Fibroblast of skin of back (primary cell): ENCODE data around the gene SCGB3A2. TPM values are rescaled to one million over a fixed set of nuclear protein-coding genes. Genes with fewer than 3 reads are reported as not detected.

ENCODE experiments used
- DNase-seq: peaks from one replicate; pipeline ENCODE4 v3.0.0-alpha.2; 2013
- polyA plus RNA-seq, 2 experiments: library from polyadenylated mRNA; unstranded; fragments of 120-200 nt; gene quantifications; one replicate each; pipeline ENCODE4 v1.2.1, GENCODE V29; 2013; ENCODE audit not compliant: insufficient read length in 2 of 2

The SCGB3A2 gene, protein sequence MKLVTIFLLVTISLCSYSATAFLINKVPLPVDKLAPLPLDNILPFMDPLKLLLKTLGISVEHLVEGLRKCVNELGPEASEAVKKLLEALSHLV
- 0.23 TPM for polyA plus RNA-seq (2013, experiment 1 of 2; ENCODE audit: insufficient read length)
- 0.42 TPM for polyA plus RNA-seq (2013, experiment 2 of 2; ENCODE audit: insufficient read length)

DNA sequence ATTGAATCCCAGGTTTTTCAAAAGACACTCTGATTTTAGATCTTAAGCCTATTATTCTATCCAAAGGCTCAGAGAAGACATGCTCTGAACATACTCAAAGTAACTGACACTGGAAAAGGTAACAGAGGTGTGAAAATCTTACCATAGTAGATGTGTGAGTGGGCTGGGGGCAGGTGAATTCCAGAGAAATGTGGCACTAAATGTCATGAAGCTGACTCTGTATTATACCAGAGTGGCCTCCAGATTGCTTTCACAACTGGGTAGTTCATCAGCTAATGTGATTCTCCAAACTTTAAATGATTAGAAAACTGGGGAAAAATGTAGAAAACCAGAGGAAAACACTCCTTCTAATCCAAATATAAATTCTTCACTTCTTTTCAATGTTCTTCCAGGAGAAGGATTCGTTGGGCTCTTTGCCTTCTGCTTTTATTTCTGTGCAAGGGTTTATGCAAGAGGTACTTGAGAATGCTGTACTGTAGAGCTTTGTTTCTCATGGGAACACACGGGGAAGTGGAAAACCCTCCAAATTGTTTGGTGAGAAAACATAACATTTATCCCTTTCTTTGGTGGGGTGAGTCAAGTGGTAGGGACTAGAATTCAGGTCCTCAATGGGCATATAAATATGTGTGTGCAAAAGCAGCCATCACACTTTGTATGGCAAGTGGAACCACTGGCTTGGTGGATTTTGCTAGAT lies at the start of gene SCGB3A2:
Gene SCGB3A2 (plus strand): TSS at position 646 of the 694 bp plus-strand sequence. CDS start 93 bp downstream, outside the sequence.
- DNase-seq, result no peak

DNA sequence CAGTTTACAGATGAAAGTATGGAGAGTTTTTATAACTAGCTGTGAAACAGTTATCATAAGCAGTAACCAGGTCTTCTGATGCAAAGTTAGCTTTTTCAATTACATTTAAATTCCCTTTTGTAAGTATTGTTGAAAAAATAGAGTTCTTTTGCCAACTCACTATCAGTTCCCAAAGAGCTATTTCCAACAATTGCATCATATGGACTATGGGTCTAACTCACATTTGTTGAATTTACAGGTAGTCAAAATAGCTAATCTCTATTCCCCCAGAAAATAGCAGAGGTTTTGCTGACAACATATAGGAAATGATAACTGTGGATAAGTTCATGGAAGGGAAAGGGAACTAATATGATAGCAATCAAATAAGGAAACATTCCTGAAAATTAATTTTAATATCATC lies 48.5 kb upstream of the SCGB3A2 start:
- no peak for DNase-seq

DNA sequence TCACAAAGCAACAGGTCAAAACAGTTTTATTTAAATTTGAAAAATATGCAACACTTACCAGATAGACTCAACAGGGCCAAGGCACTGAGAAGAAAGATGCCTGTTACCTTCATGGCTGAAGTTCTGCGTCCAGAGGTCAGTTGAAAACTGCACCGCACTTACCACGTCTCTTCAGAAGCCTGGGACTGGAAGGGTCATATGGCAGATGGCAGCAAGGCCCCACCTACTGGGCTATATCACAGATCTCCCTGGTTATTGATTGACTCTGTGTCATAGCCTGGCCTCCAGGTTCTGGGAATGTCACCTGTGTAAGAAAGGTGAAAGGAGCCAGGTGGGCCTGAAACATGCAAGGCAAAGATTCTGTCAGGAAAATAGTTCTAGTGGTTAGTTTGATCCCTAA lies 47.0 kb upstream of the SCGB3A2 start, which contains the start of gene SPINK1:
Gene SPINK1 (minus strand): TSS at position 207 of the 400 bp plus-strand sequence. CDS start 94 bp downstream, at position 113.
- DNase-seq, result no peak

DNA sequence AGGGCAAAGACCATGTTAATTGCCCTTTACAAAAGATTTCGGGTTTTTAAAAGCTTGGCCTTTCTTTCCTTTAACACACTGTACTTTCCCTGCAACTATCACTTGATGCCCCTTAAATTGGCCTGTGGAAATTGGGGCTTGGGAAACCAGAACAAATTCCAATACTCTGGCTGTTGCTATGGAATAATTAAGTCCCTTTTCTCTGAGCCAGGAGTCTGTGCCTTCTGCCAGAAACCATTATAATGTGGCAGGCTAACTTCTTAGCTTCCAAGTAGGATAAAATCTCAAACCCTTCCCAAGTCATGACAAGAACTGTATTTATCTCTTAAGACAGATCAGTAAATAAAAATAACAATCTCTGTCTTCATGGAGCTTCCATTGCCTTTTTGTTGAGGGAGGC lies 46.0 kb upstream of the SCGB3A2 start:
- DNase-seq, result no peak

DNA sequence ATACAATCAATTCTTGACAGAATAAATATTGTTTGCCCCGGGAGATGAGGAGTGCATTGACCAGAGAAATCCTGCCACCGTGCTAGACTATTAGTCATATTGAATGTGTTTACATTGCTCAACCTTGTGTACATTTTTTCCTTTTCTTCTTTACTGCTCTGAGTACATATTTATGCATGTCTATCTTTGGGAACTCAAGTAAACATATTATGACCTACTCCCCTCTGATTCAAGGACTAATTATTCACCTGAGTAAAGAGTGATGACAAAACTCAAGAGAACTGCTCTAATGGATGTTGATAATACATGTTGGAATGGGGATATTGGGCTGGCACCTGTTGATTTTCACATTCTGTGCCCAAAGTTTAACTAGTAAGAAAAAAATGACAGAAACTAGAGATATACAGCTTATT lies 43.1 kb upstream of the SCGB3A2 start:
- DNase-seq, result no peak

DNA sequence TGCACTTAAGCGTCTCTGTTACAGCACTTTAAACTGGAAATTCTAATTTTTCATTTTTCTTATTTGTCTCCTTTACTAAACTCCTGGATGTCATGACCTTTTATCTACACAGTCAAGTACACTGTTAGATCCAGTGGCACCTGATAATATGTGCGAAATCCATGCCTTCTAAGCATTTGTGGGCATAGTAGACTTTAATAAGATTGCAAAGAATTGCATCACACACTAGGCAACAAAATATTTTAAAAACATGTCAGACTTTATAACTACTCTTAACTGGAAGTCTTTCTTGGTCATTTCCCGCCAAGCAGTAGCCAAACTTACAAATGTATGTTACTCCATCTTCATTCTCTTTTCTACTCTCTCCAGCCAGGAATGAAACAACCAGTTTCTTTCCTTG lies 42.1 kb upstream of the SCGB3A2 start:
- no peak for DNase-seq

DNA sequence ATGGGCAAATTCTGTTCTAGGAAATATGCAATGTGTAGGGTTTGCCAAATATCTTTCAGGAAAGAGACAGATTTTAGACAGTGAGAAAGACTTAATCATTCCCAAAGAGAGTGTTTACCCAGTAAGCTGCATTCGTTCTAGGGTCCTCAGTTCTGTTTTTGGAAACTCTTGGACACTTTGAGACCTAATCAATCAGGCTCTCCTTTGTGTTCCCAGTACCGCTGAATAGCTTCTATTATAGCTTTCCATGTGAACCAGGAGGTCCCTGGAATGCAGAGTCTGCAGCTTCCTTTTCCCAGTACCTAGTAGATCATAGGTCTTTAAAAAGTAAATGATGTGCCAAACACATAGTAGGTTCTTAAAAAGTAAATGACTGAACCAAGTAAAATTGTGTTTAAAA lies 35.6 kb upstream of the SCGB3A2 start:
- DNase-seq, result no peak

DNA sequence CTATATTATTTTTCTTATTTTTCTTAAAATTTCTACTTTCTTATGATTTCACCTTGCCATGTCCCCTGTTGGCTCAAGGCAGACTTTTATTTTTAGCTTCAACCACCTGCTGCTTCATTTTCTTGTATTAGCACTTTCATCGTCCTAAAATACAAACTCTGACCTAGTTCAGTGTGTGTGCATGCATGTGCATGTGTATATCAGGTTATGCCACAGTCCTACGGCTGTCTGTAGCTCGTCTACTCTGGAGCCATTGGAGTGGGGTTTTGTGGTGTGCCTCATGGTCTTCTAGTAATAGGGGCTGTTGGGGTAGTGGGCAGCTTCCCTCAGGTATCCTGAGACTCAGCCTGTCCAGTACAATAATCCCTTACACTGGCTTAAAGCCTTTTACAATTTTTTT lies 33.7 kb upstream of the SCGB3A2 start:
- DNase-seq, result no peak

DNA sequence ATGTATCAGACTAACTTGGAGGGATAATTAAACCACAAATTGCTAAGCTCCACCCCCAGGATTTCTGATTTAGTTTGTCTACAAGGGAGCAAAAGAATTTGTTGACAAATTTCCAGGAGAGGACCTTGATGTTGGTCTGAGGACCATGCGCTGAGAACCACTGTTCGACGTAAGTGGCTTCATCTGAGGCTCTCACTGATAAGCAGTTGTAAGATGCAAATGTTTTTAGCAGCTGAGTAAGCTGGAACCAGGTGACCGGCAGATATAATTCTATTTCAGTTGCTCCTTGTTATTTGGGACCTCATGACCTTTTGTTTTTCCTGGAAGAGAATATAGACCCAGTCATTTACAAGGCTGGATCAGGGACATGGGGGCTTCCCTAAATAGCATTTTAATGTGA lies 32.9 kb upstream of the SCGB3A2 start:
- DNase-seq, result no peak

DNA sequence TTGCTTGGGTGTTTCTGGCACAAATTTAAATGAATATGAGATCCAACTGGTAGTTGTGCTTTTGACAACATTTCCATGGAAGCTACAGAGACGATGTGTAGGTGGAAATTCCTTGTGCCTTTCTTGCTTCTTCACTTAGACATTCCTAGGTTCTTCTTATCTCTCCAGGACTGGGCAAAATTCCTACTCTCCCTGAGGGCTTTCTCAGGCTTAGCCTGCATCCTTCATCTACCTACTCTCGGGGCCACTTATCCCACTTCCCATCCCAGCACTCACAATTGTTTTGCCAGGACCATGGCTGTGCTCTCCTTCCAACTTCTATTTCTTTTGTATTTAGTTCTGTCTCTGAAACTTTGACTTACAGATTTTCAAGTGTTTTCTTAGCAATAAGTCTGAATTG lies 29.3 kb upstream of the SCGB3A2 start:
- no peak for DNase-seq

DNA sequence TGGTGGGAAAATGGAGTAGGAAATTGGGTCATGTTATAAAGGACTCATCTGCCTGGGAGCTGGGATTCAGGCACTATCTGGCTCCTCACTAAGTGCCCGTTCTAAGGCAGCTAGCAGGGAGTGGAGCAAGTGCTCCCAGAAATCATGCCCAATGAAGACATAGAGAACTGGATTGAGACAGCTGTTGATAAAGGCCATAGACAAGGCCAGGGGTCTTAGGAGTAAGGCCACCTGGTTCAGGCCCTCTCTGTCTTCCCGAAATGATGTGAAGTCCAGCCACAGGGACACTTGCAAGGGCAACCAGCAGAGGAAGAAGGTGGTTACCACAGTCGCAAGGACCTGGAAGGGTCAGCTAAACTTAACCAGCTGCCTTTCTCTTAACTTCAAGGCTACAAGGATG lies 26.9 kb upstream of the SCGB3A2 start:
- no peak for DNase-seq

DNA sequence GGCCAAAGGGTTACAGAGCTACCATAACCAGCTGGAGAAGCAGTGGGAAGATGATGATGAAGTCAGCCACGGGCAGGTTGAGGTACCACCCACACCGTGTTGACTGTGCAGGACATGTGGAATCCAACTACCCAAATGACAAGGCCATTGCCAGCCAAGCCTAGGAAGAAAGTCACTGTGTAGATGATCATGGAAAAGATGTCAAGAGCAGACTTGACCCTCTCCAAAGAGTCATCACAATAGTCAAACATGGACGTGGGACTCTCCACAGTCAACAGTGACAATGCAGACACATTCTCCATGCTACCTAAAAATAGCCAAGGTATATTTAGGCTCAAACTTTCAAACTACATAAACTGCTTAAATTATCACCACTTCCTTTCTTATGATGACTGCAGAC lies 26.1 kb upstream of the SCGB3A2 start:
- DNase-seq, result no peak

DNA sequence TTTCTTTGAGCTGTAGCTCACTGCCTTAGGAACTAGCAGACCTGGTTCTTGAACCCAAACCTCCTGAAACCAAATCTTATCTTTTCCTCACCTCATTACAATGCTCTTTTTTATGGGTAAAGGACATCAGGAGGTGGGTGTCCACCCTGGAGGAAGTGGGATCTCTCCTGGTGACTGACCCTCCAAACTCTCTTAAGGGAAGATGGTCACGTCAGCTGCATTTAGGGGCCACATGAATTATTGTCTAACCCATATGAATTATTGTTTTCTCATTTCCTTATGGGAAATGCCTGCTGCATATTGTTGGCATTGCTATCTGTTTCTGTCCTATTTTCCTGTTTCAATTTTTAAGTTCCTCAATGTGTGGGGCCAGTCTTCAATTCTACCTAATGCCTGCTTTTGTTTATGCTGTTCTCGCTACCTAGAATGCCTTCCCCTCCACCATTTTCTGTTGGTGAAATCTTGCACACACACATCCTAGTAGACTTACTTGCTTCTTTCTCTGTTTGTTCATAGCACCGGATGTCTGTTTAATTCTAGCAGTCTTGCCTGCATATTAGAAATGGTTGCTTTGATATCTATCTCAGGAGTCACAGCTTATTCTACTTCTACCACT lies 25.0 kb upstream of the SCGB3A2 start:
- DNase-seq, result no peak

DNA sequence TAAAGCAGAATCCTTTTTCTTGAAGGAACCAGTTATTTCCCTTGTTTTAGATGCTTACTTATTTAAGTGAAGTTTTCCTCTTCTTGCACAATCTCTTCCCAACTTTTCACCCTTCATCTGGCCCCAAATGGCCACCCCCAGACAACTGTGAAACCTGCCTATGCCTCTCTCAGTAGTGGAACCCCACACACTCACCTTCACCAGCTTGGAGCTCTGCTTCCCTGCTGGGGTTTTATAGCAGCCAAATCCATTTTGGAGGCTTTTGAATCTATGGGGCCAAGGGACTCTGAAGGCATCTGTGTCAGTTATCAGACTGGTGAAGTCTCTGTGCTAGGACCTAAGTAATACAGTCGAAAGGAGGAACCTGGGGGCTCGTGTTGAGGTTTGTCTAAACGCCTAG lies 24.2 kb upstream of the SCGB3A2 start:
- DNase-seq, result no peak

DNA sequence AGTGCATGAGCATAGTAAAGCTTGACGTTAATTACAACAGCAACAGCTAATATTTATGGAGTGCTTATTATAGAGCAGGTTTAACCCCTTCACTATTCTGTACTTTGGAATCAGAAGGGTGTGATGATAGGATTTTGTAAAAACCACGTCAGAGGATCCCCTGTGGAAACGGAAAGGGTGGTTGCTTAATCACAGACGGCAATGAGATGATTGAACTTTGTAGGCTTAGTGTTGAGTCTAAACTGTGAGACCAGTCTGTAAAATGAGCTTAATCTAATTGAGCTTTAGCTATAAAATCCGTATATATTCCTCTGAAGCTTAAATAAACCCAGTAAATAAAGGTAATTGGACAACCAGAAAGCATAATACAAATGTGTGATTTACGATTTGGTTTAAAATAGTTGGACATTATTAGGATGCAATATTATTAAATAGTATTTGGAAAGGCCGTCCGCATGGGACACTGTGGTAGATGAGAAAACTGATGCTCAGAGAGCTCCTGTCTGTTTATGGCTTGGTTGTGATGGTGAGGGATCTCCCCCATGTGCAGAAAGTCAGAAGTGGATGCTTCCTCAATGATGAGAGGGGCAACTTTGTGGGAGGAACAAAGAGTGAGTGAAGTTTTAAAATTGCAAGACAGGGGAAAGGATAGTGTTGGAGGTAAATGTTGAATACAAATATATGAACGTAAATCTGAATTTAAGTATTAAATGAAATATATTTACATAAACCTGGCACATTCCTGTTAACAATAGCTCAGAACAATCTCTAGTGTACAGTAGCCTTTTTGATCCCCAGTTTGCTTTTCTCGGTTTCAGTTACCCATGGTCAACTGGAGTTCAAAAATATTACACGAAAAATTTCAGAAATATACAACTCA lies 23.4 kb upstream of the SCGB3A2 start:
- DNase-seq, result no peak

DNA sequence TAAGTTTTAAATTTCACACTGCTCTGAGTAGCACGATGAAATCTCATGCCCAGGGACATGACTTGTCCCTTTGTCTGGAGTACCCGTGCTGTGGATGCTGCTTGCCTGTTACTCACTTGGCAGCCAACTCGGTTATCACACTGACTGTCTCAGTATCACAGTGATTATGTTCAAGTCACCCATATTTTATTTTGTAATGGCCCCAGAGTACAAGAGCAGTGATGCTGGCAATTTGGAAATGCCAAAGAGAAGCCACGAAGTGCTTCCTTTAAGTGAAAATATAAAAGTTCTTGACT lies 22.8 kb upstream of the SCGB3A2 start:
- no peak for DNase-seq

DNA sequence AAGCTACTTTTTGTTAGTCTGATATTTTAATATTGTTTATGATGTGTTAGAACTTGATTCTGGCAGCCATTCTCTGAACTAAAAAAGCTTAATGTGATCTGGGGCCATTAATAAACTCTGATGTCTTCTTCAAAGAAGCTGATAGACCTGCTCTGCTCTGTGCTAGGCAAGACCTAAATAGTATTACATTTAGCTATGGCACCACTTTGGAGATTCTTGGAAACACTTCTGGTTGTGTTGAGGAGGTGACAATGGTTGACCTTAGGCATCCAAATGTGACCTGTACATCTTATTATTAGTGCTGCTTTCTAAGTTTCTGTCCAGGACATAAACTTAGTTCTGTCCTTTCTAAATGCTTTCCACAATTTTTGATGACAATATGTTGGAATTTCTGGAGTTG lies 21.7 kb upstream of the SCGB3A2 start:
- no peak for DNase-seq

DNA sequence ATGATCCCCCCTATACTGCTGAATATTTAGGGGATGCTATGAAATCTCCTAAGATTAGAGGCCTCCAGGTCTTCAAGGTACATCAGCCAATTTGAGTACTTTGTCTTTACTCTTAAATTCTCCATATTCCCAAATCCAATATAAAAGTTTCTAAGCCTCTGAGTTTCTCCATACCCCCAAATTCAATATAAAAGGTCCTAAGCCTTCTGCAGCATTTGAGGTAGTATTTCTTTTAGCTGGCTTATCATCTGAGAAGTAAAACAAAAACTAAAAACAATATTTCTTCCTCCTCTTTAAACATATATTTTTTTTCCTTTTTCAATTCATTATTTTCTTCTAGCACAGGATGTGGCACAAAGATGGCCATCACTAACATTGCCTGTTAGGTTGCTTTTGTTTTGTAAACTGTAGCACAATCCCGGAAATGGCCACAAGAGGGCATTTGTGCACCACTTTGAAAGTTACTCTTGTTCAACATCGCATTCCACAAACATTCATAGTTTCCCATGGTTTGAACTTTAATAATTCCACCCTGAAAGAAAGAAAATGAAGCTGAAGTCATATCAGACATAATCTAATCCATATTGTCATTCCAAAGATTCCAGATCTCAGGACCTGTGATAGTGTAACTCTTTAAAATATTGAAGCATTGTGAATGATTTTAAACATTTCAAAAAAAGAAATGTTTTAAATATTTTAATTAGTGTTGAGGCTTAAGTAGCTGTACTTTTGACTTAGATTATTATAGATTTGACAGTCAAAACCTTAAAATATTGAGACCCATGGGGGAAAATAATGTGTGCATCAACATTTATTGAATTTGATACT lies 21.0 kb upstream of the SCGB3A2 start:
- peak; percentile 66 for DNase-seq

DNA sequence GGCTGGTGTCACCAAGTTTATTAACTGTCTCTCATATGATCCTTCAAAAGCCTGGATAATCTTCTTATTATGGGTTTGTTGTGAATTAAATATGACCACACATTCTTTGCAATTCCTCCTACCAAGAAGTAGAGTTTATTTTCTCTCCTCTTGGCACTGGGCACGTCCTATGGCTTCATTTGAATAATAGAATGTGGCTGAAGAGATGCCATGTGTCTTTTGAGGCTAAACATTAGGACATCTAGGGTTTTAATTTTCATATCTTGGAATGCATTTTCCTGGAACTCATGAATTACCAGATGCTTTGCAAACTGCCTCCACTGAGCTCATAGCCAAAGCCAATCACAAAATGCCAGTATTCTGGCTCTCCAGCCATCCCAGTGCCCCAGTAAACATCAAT lies 19.9 kb upstream of the SCGB3A2 start:
- DNase-seq, result no peak

DNA sequence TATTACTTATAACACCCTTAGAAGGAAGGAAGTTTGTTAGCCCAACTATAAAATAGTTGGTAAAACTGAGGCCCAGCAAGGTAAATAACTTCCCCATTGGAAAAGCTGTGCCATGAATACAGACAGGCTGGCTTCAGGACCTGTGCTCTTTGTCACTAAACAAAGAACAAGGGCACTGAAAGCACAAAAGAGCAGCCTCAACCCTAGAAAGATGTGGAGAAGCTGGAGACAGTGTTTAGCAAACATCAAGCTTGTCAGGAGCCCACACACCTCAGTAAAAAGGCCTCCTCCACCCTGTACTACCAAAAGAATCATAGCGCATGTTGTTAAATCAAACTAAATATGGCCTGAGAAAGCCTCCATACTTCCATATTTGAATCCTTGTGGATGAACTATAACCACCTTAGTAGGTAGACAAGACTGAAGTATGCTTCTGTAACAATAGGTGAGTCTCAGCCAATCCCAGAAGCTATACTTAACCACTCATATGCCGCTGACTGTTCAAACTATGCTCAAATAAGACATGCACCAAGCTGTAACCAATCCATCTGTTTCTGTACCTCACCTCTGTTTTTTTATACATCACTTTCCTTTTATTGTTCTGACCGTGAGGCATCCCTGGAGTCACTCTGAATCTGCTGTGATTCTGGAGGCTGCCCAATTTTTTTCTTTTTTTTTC lies 18.4 kb upstream of the SCGB3A2 start:
- DNase-seq, result no peak

DNA sequence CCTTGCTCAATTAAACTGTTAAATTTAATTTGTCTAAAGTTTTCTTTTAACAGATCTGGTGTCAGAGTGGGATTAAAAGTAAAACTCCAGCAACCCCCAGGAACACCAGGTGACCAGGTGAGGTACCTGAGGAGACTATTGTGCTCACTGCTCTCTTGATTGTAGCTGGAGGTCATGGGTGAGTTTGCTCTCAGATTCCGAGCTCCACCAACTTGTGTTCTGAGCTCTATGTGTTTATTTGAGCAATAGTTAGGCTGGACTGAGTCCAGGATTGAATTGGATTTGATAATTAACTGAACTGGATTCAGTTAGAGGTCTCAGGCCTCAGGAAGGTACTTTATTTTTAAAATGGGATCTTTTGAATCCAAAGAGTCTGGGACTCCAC lies 17.9 kb upstream of the SCGB3A2 start:
- no peak for DNase-seq
